Right atrium auricular region (tissue), 2 donors: ENCODE data around the gene STAG2. TPM values are rescaled to one million over a fixed set of nuclear protein-coding genes. Genes with fewer than 3 reads are reported as not detected.
"Not testable (repeated sequence)": the region's sequence is repeated elsewhere in the genome, so short reads cannot be mapped to it uniquely, and the experiment has no call there.

ENCODE experiments used
- DNase-seq: peaks from one replicate; pipeline ENCODE4 v3.0.0-alpha.2; 2019; ENCODE audit warnings: low spot score
- H3K27ac ChIP-seq, 2 donors: fragments of 200-600 bp; sonication (generic); 1 replicate in 1 of 2; 2 replicates in 1 of 2; pipeline ENCODE4 v1.5.1; 2016 to 2019
- H3K27me3 ChIP-seq, 2 donors: fragments of 200-600 bp; sonication (generic); one replicate each; pipeline versions ENCODE4 v1.5.1 to v1.6.0; 2017 to 2019
- H3K36me3 ChIP-seq: fragments of 200-600 bp; sonication (generic); one replicate; pipeline ENCODE4 v1.5.1; 2016
- H3K4me1 ChIP-seq, 2 donors: fragments of 200-600 bp; sonication (generic); one replicate each; pipeline versions ENCODE4 v1.5.1 to v1.6.0; 2017 to 2019
- H3K4me3 ChIP-seq, 2 donors: fragments of 200-600 bp; sonication (generic); 1 replicate in 1 of 2; 2 replicates in 1 of 2; pipeline ENCODE4 v1.5.1; 2017 to 2019; ENCODE audit warnings: mild to moderate bottlenecking in 1 of 2, moderate library complexity in 1 of 2
- H3K9me3 ChIP-seq, 2 donors: fragments of 200-600 bp; sonication (generic); one replicate each; pipeline ENCODE4 v1.5.1; 2019
- CTCF ChIP-seq, 2 donors: fragments of 200-600 bp; sonication (generic); IDR thresholded peaks; one replicate each; pipeline ENCODE4 v1.5.1; 2019; ENCODE audit warnings: antibody characterized with exemption in 2 of 2
- total RNA-seq, 2 donors: library from RNA; depleted of rRNA; stranded (reverse); fragments of >200 nt; gene quantifications; one replicate each; pipeline ENCODE4 v1.1.0, GENCODE V29; 2016

Gene STAG2
- total RNA-seq, 2 donors from 2014 or later = 26.8 to 45.8 TPM

GRCh38 chrX:123924186-123924585 lies 37.3 kb upstream of the STAG2 start:
- Histone ChIP-seq H3K4me3 (no peak overlapping the region), H3K36me3 (no peaks in the 10 kb centered on the region), H3K4me1 (no peaks in the 10 kb centered on the region), H3K27me3 (no peaks in the 10 kb centered on the region), H3K9me3 (no peaks in the 10 kb centered on the region), H3K27ac (no peak overlapping the region)
- DNase-seq = no peak
- no peak for TF ChIP-seq CTCF (IDR thresholded peaks at IDR 0.05)

- H3K27me3 ChIP-seq = no peaks in the 10 kb centered on the region
- no peak for DNase-seq
- H3K36me3 ChIP-seq = no peaks in the 10 kb centered on the region
- H3K4me1 ChIP-seq = no peaks in the 10 kb centered on the region
- no peak overlapping the region for H3K27ac ChIP-seq
- TF ChIP-seq CTCF (IDR thresholded peaks at IDR 0.05) = no peak
- no peaks in the 10 kb centered on the region for H3K9me3 ChIP-seq
- H3K4me3 ChIP-seq = no peak overlapping the region
Measured at GRCh38 chrX:123927845-123928244, 33.7 kb upstream of the STAG2 start.

GRCh38 chrX:123932055-123932454 lies 29.5 kb upstream of the STAG2 start:
- not testable (repeated sequence) for H3K27ac ChIP-seq, DNase-seq, H3K4me1 ChIP-seq, H3K4me3 ChIP-seq, H3K9me3 ChIP-seq, H3K36me3 ChIP-seq, H3K27me3 ChIP-seq

- Histone ChIP-seq H3K4me3 (no peak overlapping the region), H3K4me1 (no peaks in the 10 kb centered on the region), H3K27me3 (no peaks in the 10 kb centered on the region), H3K27ac (no peak overlapping the region), H3K36me3 (no peaks in the 10 kb centered on the region), H3K9me3 (no peaks in the 10 kb centered on the region)
- TF ChIP-seq CTCF (IDR thresholded peaks at IDR 0.05) = no peak
- DNase-seq = no peak
Measured at GRCh38 chrX:123943074-123943473, 18.4 kb upstream of the STAG2 start.

- no peak for DNase-seq
- Histone ChIP-seq H3K4me1 (no peaks in the 10 kb centered on the region), H3K4me3 (no peak overlapping the region), H3K36me3 (no peaks in the 10 kb centered on the region), H3K27me3 (no peaks in the 10 kb centered on the region), H3K27ac (no peak overlapping the region), H3K9me3 (no peaks in the 10 kb centered on the region)
- TF ChIP-seq CTCF (IDR thresholded peaks at IDR 0.05) = no peak
Measured at GRCh38 chrX:123943488-123943887, 18.0 kb upstream of the STAG2 start.

GRCh38 chrX:123949846-123950245 lies 11.7 kb upstream of the STAG2 start:
- Histone ChIP-seq H3K27ac (no peak overlapping the region), H3K9me3 (no peaks in the 10 kb centered on the region), H3K4me1 (no peaks in the 10 kb centered on the region), H3K27me3 (no peaks in the 10 kb centered on the region), H3K4me3 (no peak overlapping the region), H3K36me3 (no peaks in the 10 kb centered on the region)
- no peak for TF ChIP-seq CTCF (IDR thresholded peaks at IDR 0.05)
- DNase-seq = no peak
